GM19351 (cell line): ENCODE data around the gene BTBD1.
A peak's percentile ranks its signal among the peaks of the same experiment; 100 is the strongest.

Source experiments
- ATAC-seq: cut with Tn5 transposase; IDR thresholded peaks from one replicate; pipeline ENCODE4 v1.9.1; 2021; ENCODE audit warnings: mild to moderate bottlenecking, moderate library complexity; ENCODE audit not compliant: unreplicated experiment

Gene BTBD1

GRCh38 chr15:82999426-82999825 is 67.6 kb downstream of the BTBD1 start:
- no peak for ATAC-seq

GRCh38 chr15:82995938-82996337 is 71.1 kb downstream of the BTBD1 start:
- ATAC-seq, result no peak

- ATAC-seq, result no peak
These were observed 72.0 kb downstream of the BTBD1 start for GRCh38 chr15:82995076-82995475.

GRCh38 chr15:82993144-82993543 is 73.9 kb downstream of the BTBD1 start:
- no peak for ATAC-seq

- no peak for ATAC-seq
These were observed 74.5 kb downstream of the BTBD1 start for GRCh38 chr15:82992436-82992998.

GRCh38 chr15:82986442-82986780 is 80.6 kb downstream of the BTBD1 start:
- ATAC-seq, result no peak

GRCh38 chr15:82985688-82986441 is 81.2 kb downstream of the BTBD1 start, which contains the start of gene RAMAC:
Gene RAMAC, plus strand, starts transcription at chr15:82986210. Its CDS starts 2,809 bp downstream, at chr15:82989019.
- peak; percentile 97 for ATAC-seq

GRCh38 chr15:82980981-82981380 is 86.1 kb downstream of the BTBD1 start:
- no peak for ATAC-seq

- ATAC-seq, result no peak
These were observed 87.3 kb downstream of the BTBD1 start for GRCh38 chr15:82979726-82980125.

- ATAC-seq, result no peak
These were observed 88.6 kb downstream of the BTBD1 start for GRCh38 chr15:82978438-82978837.

- ATAC-seq, result no peak
These were observed 90.0 kb downstream of the BTBD1 start for GRCh38 chr15:82977076-82977475.

GRCh38 chr15:82972990-82973389 is 94.1 kb downstream of the BTBD1 start:
- no peak for ATAC-seq

GRCh38 chr15:82971218-82971984 is 95.7 kb downstream of the BTBD1 start:
- no peak for ATAC-seq

- no peak for ATAC-seq
These were observed 96.4 kb downstream of the BTBD1 start for GRCh38 chr15:82970696-82971095.

- no peak for ATAC-seq
These were observed 96.9 kb downstream of the BTBD1 start for GRCh38 chr15:82970078-82970686.

GRCh38 chr15:82969353-82969752 is 97.7 kb downstream of the BTBD1 start:
- no peak for ATAC-seq

- no peak for ATAC-seq
These were observed 99.0 kb downstream of the BTBD1 start for GRCh38 chr15:82968066-82968465.

GRCh38 chr15:82966671-82967071 is 100.4 kb downstream of the BTBD1 start:
- peak; percentile 89 for ATAC-seq
